ENCODE data around the gene AGPAT3. TPM values are rescaled to one million over a fixed set of nuclear protein-coding genes. Genes with fewer than 3 reads are reported as not detected.

The AGPAT3 gene
- total RNA-seq, 1 donor from 2014 or later: 7.8 TPM

- peaks cover 28% of the 10 kb centered on the region for H3K4me1 Mint-ChIP-seq
- no peaks in the 10 kb centered on the region for H3K36me3 Mint-ChIP-seq
- Histone ChIP-seq H3K9me3 (ENCODE audit: low read depth) (no peaks in the 10 kb centered on the region), H3K9ac (no peak overlapping the region), H3K36me3 (no peaks in the 10 kb centered on the region), H3K27ac (no peak overlapping the region), H3K4me1 (peaks cover 19% of the 10 kb centered on the region), H3K79me2 (ENCODE audit: low read depth) (peaks cover 100% of the 10 kb centered on the region), H3K27me3 (no peaks in the 10 kb centered on the region), H3K4me2 (no peak overlapping the region), H3F3A (ENCODE audit: low read depth) (peaks cover under 1% of the 10 kb centered on the region), H3K4me3 (no peak overlapping the region), H2AFZ (replicated peaks) (no peak overlapping the region), H4K20me1 (ENCODE audit: low read depth) (peaks cover 74% of the 10 kb centered on the region)
- H3K27ac Mint-ChIP-seq: no peak overlapping the region
- DNase-seq (ENCODE audit: low spot score): no peak
- peaks cover 2% of the 10 kb centered on the region for H3K27me3 Mint-ChIP-seq (ENCODE audit: insufficient read depth, low read depth)
- no peak for TF ChIP-seq CTCF (IDR thresholded peaks at IDR 0.05)
- TF ChIP-seq EZH2phosphoT487 (IDR thresholded peaks at IDR 0.05): no peak
- TF ChIP-seq EZH2 (IDR thresholded peaks at IDR 0.05): no peak
- no peak overlapping the region for H3K4me3 Mint-ChIP-seq
- H3K9me3 Mint-ChIP-seq: no peaks in the 10 kb centered on the region
Measured at GRCh38 chr21:44018127-44018526, 153.1 kb downstream of the AGPAT3 start.

- Histone ChIP-seq H3K4me1 (peaks cover 10% of the 10 kb centered on the region), H3K27ac (no peak overlapping the region), H3K79me2 (ENCODE audit: low read depth) (peaks cover 100% of the 10 kb centered on the region), H4K20me1 (ENCODE audit: low read depth) (peaks cover 74% of the 10 kb centered on the region), H2AFZ (replicated peaks) (no peak overlapping the region), H3K9ac (no peak overlapping the region), H3K4me2 (no peak overlapping the region), H3K36me3 (no peaks in the 10 kb centered on the region), H3K4me3 (no peak overlapping the region), H3K9me3 (ENCODE audit: low read depth) (no peaks in the 10 kb centered on the region), H3K27me3 (no peaks in the 10 kb centered on the region), H3F3A (ENCODE audit: low read depth) (no peaks in the 10 kb centered on the region)
- Mint-ChIP-seq H3K9me3 (no peaks in the 10 kb centered on the region), H3K27me3 (ENCODE audit: insufficient read depth, low read depth) (no peaks in the 10 kb centered on the region), H3K36me3 (no peaks in the 10 kb centered on the region), H3K27ac (no peak overlapping the region), H3K4me3 (no peak overlapping the region), H3K4me1 (peaks cover 20% of the 10 kb centered on the region)
- no peak for DNase-seq (ENCODE audit: low spot score)
- TF ChIP-seq CTCF (IDR thresholded peaks at IDR 0.05) (no peak), EZH2 (IDR thresholded peaks at IDR 0.05) (no peak), EZH2phosphoT487 (IDR thresholded peaks at IDR 0.05) (no peak)
Measured at GRCh38 chr21:44018813-44019567, 154.0 kb downstream of the AGPAT3 start.

GRCh38 chr21:44019568-44019958 is 154.5 kb downstream of the AGPAT3 start:
- H4K20me1 ChIP-seq (ENCODE audit: low read depth): peaks cover 74% of the 10 kb centered on the region
- no peaks in the 10 kb centered on the region for H3F3A ChIP-seq (ENCODE audit: low read depth)
- no peak for DNase-seq (ENCODE audit: low spot score)
- TF ChIP-seq CTCF (IDR thresholded peaks at IDR 0.05) (no peak), EZH2 (IDR thresholded peaks at IDR 0.05) (no peak), EZH2phosphoT487 (IDR thresholded peaks at IDR 0.05) (no peak)
- no peak overlapping the region for H2AFZ ChIP-seq (replicated peaks)
- Mint-ChIP-seq H3K27me3 (ENCODE audit: insufficient read depth, low read depth) (no peaks in the 10 kb centered on the region), H3K36me3 (no peaks in the 10 kb centered on the region), H3K4me1 (peaks cover 19% of the 10 kb centered on the region), H3K9me3 (no peaks in the 10 kb centered on the region), H3K27ac (no peak overlapping the region), H3K4me3 (no peak overlapping the region)
- H3K4me1 ChIP-seq: peaks cover 7% of the 10 kb centered on the region
- H3K36me3 ChIP-seq: no peaks in the 10 kb centered on the region
- no peak overlapping the region for H3K27ac ChIP-seq
- H3K27me3 ChIP-seq: no peaks in the 10 kb centered on the region
- no peaks in the 10 kb centered on the region for H3K9me3 ChIP-seq (ENCODE audit: low read depth)
- H3K4me2 ChIP-seq: no peak overlapping the region
- H3K9ac ChIP-seq: no peak overlapping the region
- peaks cover 100% of the 10 kb centered on the region for H3K79me2 ChIP-seq (ENCODE audit: low read depth)
- H3K4me3 ChIP-seq: no peak overlapping the region
